Activated CD4-positive, alpha-beta T cell treated with anti-CD3 and anti-CD28 coated beads for 4 hours (primary cell): ENCODE data around the gene ASB10.

Experiments
- DNase-seq, 2 donors: peaks; one replicate each; pipeline ENCODE4 v3.0.0-alpha.2; 2020

Gene ASB10

DNA sequence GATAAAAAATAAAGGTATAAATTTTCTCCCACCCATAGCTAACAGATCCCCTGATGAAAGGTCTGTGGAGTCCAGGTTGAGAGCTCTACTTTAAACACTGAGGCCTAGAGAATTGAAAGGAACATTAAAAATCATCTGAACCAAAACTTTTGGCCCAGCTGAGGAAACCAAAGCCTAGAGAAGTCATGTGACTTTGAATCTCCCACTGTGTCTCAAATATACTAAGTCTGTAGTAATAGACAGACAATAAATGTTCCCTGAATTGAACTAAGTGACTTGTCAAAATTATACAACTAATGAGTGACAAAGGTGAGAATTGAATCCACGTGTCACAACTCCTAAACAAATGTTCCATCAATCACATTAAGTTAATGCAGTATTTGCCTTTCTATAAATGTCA, 25.3 kb downstream of the ASB10 start:
- DNase-seq = no peak

DNA sequence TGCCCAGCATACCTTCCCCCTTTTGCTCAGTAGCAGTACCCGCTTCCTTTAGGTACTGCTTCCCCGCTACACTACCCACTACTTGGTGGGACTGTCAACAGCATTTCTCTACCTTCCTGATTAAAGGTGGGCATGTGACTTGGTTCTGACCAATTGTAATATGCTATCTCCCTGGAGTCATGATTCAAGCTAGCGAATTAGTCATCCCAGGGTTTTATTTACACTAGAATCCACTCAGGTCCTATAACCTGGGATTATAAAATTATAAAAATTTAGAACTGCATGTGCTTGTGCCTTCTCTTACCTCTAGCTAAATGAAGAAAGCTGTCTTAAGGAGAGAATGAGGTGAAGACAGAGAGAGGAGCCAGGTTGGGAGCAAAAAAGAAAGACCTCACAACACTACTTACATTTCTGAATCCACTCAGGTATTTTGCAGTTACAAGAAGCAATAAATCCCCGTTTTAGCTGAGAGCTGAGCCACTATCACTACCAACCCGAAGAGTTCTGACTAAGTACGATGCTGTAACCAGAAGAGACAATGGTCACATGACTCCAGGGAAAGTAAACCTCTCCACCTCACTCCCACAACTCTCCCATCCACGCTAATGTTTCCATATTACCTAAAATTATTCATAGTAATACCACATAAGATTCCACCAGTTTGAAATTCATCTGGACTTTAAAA, 29.3 kb downstream of the ASB10 start:
- no peak for DNase-seq

DNA sequence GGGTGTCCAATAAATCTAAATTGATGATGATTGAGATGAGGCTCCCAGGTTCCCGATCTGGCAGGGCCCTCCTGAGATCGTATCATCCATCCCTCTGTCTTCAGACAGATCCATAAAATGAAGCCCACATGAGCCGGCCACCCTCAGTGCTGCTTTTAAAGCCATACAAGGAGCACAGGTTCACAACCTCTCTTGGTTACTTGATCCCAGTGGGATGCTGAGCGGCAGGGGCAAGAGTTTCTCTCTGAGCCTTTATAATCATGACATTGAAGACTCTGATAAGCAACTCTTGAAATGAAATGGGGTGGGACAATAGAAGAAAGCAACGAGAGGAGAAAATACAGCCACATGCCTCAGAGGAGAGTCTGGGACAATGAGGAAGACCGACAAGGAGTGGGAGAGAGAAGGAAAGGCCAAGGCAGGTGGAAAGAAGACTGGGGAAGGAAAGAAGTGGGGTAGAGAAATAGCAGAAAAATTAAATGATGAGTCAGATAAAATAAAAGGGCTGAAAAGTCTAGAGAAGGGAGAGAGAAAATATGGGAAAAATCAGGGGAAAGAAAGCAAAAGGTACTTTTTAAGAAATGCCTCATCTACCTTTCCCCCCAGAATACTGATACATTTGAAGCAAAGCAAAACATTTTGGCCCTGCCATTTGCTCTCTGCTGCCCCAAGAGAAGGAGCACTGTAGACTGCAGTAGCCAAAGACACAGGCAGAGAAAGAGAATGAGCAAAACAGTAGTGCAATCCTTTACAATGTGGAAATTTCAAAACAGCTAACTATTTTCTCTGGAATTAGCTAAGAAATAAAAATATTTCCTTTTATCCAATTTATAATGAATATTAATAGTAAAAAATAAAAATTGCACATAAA, 34.2 kb downstream of the ASB10 start:
- no peak for DNase-seq

DNA sequence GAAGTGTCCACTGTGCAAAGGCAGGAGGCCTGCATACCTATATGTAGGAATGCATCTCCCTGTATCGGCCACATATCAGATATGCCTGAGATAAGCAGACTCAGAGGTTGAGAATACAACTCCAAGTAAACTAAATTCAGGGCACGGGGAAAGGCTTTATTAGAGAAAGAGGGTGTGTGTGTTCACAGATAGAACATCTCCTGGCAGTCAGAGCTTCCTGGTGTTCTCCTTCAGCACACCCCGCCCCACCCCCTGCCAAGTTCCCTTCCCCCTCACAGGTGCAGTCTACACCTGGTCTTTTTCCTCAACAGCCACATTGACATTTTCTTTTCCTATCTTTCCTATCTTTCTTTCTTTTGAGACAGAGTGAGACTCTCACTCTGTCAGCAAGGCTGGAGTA, 36.7 kb downstream of the ASB10 start:
- DNase-seq = no peak

DNA sequence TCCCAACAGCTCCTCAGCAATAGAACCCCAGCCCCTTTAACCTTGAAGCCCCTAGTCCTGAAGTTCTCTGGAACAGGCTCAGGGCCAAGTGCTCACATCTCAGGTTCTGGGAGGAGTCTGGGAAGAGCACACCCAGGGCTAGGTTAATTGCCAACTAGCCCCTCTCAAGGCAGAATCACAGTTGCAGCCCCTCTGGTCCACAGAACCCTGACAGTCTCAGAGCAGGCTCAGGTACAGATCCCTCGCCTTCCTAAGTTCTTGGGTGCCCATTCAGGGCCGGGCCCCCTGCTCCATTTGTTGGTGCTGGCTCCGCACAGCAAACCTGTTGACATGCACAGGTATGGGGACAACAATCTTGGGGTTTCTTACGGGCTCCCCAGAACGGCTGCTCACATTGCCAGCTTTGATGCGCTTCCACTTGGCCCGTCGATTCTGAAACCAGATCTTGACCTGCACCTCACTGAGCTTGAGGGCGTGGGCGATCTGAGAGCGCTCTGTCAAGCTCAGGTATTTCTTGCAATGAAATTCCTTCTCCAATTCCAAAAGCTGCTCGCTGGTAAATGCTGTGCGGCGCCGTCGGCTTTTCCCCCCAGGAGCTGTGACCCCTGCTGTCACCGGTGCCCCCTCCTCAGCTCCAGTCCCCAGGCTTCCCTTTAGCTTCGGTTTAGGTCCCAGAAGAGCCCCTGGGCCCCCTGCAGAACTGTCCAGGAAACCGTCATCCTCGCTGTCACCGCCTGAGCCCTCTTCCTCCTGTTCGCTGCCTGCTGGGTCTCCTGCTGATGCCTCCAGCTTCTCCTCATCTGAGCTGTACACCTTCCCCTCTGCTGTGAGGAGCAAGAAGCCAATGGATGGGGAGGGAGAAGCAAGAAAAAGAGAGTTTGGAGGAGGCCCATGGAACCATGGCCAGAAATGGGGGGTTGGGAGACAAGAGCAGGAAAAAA, 38.5 kb downstream of the ASB10 start:
- no peak for DNase-seq

DNA sequence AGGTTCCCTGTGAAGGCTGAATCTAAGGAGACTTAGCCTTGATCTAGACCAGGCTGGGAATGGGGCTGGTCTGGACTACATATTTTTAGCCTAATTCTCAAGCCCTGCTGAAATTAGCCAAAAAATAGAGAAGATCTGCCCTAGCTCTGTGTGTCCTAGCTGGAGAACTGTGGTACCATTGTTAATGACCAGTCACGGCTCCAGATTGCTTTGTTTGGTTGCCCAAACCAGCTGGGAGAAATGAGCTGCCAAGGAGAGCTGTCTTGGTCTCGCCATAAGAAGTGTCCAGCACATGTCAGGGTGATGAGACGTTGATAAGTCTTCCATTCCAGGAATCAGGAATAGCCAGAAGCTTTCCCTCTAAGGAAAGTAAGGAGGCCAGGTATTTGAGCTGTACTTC, 40.3 kb downstream of the ASB10 start:
- DNase-seq = no peak

DNA sequence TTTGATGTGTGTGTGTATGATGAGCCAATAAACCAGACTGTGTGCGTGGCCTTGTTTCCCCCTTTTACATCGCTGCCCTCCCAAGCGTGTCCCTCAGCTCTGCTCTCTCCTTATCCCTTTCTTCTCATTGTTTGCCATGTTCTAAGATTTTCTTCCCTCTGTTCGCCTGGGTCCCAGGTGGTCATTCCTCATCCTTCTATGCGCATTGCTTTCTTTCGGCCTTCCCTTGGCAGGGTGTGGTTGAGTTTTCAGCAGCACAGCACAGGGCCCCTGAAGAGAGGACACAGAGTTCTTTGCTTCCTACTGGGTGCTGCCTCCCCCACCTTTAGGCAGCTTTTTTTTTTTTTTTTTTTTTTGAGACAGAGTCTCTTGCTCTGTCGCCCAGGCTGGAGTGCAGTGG, 42.7 kb downstream of the ASB10 start:
- DNase-seq = no peak

DNA sequence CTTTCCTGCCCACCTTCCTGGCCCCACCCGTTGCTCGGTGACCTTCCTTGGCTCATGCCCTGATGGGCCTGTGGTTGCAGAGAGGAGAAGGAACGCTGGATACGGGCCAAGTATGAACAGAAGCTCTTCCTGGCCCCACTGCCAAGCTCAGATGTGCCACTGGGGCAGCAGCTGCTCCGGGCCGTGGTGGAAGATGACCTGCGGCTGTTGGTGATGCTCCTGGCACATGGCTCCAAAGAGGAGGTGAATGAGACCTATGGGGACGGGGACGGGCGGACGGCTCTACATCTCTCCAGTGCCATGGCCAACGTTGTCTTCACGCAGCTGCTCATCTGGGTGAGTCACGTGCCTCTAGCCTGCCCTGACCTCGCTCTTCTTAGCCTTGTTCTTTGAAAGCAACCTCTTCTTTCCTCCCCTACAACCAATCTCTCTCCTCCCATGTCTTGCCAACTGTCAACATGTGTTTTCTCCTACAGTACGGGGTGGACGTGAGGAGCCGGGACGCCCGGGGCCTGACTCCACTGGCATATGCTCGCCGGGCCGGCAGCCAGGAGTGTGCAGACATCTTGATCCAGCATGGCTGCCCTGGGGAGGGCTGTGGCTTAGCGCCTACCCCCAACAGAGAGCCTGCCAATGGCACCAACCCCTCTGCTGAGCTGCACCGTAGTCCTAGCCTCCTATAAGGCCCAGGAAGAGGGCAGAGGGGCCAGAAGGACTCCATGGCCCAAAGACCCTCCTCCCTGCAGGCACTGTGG, 43.6 kb downstream of the ASB10 start:
- no peak for DNase-seq

DNA sequence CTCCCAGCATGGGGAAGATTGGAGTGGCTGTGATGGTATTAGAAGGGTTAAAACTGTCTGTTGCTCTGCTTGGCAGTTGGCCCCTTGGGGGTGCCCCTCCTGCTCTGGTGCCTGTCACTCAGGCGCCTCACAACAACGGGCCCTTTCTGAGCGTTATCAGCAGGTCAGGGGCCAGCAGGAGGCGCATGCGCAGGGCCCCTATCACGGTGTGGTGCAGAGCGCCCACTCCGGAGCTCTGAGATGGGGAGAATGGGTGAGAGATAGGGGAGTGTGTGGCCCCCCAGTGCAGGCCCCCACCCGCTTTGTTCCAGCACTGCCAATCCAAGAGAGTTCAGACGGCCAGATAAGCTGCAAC, 44.4 kb downstream of the ASB10 start:
- DNase-seq = no peak

DNA sequence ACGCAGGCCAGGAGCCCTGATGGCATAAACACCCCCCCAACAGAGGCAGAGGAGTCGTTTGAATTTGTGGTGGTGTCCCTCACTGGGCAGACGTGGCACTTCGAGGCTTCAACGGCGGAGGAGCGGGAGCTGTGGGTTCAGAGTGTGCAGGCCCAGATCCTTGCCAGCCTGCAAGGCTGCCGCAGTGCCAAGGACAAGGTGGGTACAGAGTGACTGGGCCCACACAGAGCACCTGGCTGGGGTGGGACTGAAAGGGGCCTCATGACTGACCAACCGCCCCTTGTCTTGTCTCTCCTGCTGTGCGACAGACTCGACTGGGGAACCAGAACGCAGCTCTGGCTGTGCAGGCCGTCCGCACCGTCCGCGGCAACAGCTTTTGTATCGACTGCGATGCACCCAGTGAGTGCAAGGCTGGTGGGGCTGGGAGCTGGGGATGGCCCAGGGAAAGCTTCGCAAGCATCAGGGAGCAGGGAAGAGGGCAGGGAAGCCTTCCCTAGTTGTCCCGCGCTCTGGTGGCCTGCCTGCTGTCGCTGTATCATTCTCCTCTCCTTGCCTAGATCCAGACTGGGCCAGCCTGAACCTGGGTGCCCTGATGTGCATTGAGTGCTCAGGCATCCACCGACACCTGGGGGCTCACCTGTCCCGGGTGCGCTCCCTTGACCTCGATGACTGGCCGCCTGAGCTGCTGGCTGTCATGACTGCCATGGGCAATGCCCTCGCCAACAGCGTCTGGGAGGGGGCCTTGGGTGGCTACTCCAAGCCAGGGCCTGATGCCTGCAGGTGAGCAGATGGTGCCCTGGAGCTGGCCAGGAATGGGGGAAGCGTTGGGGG, 45.0 kb downstream of the ASB10 start:
- no peak for DNase-seq

DNA sequence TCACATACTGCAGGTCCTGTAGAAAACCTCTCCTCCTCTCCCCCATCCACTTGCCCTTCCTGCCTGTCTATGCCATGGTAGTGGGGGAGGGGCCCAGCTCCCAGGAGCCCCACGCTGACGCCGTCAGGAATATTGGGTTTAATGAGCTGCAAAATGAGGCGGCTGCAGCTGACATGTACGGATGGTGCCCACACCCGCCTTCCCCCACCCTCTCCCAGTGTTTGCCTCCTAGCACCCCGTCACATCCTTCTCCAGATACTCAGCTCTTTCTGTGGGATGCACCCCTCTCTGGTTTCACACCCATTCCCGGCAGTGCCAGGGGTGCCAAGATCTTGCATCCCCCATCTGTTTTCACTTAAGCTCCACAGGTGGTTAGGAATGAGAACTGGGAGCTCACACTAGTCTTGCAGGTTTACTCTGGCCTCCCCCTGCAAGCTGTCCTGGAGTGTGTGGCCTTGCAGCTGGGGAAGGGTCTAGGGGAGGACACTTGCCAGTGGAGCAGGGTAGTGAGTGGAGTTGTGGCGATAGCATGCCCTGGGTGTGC, 45.7 kb downstream of the ASB10 start:
- no peak for DNase-seq

DNA sequence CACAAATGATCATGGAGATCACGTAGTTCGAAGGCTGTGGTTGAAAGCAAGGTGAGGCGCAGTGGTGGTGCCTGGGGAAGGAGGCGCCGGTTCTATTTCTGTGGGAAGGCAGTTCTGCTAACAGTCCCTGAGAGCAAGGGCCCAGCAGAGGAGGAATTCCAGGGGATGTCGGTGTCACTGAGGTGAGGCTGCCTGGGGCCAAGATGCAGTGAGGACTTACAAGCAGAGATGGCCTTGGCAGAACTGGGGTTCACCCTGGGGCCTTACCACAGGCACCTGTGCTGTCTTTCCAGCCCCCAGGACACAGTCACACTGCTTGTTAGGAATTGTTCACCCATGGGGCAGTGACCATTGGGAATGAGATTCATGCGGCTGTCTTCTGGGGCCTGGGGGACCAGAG, 46.2 kb downstream of the ASB10 start:
- DNase-seq = no peak

DNA sequence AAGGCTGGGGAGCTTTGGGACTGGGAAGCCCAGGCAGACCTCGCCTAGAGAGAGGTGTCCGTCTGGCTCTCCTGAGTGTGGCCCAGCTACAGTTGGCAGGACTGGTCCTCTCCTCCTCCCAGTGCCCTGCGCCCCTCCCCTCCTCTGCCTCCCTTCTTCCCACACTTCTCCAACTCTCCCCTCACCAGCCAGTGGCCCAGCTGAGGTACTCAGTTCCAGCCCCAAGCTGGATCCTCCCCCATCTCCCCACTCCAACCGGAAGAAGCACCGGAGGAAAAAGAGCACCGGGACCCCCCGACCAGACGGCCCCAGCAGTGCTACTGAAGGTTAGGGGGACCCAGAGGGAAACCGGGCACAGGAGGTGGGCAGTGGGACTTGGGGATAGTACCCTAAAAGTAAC, 47.3 kb downstream of the ASB10 start:
- no peak for DNase-seq

DNA sequence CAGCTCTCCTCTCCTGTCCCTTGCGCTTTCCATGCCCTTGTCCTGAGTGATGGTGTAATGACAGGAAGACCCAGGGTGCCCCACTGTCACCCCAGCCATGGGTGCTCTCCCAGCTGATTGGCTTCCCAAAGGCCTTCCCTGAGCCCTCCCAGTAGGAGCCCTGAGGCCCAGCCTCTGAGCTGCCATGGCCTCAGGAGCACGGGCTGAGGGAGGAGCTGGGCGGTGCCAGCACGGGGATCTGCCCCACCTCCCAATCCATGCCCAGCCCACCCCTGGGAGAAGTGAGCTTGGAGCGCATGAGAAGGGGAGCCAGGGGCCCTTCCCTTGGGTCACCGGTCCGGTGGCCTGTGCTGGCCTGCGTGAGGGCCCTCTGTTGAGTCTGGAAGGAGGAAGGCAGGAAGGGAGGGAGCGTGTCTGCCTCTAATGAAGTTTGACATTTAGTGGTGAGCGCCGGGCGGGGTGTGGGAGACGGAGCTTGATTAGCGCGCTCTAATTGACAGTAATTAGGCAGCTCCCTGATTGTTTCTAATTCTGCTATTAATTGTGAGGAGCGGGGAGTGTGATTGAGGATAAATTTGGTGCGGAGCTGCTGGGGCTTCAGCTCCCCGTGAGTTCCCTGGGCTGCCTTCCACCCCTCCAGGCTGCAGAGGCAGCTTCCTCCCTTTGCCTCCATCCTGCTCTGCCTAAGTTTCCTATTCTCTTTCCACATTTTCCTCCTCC, 47.8 kb downstream of the ASB10 start:
- no peak for DNase-seq

DNA sequence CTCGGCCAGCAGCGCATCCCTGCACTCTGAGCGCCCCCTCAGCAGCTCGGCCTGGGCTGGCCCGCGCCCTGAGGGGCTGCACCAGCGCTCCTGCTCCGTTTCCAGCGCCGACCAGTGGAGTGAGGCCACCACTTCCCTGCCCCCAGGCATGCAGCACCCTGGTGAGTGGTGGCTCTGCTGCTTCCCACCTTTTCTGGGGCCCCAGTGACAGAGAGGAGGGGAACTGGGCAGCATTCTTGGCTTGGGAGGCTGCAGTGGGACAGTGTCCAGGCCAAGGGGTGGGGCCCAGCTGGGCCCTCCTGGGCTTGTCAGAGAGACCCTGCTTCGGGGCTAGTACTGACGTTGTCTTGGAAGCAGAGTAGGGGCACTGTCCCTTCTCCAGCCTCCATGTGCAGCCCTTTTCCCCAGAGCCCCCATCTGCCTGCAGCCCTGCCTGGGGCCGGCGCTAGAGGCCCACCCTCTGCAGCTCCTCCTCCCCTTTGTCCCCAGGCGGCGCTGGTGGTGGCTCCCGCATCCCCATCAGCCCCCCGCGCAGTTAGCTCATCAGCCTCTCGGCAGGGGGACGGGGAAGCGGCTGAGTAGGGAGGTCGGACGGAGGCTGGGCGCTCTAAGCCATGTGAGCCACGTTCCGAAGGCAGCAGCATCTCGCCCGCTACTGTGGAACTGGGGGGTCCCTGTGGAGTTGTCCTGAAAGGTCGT, 48.7 kb downstream of the ASB10 start:
- no peak for DNase-seq

DNA sequence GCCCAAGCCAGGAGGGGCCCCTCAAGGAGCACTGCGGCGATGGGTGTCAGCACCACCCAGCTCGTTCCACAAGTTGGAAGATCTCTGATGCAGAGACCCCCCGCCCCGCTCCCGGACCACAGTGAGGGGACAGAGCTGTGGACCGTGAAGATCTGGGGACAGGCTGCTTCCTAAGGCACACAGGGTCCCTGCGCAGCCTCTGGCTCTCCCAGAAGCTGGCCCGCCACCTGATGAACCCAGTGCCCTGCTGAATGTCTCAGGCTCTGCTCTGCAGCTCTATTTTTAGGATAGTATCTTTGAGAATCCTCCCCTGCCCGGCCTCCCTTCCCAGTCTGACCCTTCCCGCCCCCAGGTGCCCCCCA, 49.3 kb downstream of the ASB10 start:
- no peak for DNase-seq

DNA sequence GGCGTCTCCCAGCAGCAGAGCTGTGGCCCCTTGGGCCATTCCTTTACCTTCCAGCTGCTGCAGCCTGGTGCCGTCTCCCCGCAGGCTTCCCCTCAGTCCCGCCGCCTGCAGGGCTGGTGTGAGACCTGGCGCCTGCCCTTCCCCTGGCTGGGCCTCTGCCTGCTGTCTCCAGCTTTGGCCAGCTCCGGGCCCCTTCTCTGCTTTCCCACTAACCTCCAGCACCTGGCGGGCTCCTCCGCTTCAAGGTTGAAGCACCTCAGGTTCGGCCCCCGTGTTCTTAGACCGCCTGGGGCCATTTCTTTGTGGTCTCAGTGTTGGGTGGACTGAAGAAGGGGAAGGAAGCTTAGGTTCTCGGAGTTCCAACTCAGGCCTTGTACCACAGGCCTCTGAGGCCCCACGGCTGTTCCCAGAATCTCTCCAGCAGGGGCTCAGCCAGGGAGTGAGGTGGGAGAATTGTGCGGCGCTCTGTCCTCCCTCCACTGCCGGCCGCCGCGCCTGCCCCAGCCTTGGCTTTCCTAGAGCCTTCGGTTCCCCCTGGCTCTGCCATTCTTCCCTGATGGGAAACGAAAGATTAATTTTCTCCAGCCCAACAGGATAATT, 49.9 kb downstream of the ASB10 start:
- no peak for DNase-seq

DNA sequence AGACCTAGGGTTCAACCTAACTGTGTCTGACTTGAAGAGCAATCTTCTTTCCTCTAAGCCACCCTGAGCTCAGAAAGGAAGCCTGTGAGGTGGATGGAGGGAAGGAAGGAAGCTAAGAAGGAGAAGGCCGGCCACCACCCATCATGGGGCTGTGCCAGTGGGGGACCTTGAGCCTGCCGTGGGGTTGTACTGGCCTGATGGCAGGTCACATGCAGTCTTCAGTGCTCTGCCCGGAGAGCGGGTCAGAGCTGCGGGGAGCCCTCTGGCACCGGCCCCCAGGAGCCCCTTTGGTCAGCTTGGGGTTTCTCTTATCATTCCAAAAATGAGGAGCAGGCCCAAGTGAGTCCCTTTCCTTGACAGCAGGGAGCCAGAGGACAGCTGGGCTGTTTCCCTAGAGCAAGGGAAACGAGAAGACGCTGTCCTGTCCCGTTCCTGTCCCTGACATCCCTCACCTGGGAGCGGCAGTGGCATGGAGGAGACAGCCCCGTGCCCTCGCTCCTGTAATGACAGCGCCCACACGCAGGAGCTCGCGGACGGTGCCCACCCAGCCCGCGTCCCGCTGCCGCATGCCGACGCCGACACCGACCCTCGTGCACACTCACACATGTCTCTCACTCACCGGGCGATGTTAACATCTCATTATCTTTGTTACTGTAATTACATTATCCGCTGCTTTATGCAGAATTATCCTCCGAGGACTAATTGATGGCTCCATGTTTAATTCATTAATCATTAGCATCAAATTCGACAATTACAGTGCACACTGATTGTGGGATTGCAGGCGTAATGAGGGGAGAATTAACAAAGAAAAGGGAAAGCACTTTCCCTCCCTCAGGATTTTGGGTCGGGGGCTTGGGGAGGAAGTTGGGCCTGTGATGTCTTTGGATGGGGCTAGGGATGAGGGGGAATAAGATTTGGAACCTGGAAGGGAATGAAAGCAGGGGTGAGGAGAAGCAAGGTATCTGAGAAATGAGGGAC, 50.9 kb downstream of the ASB10 start:
- DNase-seq = no peak

DNA sequence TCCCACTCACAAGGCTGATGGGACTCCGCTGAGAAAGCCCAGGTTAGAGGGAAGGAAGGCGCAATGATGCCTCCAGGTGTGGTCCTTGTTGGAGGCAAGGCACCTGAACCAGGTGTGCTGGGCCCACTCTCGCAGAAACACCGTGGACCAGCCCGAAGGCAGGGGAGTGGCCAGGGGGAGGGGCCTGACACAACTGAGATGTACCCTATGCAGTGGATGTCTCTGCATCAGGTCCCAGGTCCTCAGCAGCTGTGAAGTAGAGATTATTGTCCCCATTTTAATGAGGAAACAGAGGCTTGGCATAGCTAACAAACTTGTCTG, 51.6 kb downstream of the ASB10 start:
- DNase-seq = no peak
